Thyroid gland (tissue), 4 donors: ENCODE results near the gene CASP8AP2. TPM values are rescaled to one million over a fixed set of nuclear protein-coding genes. Genes with fewer than 3 reads are reported as not detected.
"Not testable (repeated sequence)": the region's sequence is repeated elsewhere in the genome, so short reads cannot be mapped to it uniquely, and the experiment has no call there.

Experiments used
- DNase-seq, 2 donors: peaks; one replicate each; pipeline ENCODE4 v3.0.0-alpha.2; 2019
- H3K27ac ChIP-seq, 3 donors: fragments of 200-600 bp; sonication (generic); 1 replicate in 2 of 3; 2 replicates in 1 of 3; pipeline ENCODE4 v1.5.1; 2016 to 2019; ENCODE audit warnings: mild to moderate bottlenecking in 1 of 3, moderate library complexity in 1 of 3
- H3K27me3 ChIP-seq: fragments of 200-600 bp; sonication (generic); one replicate; pipeline ENCODE4 v1.5.1; 2019
- H3K36me3 ChIP-seq, 2 donors: fragments of 200-600 bp; sonication (generic); one replicate each; pipeline ENCODE4 v1.5.1; 2016 to 2019
- H3K4me1 ChIP-seq, 2 donors: fragments of 200-600 bp; sonication (generic); one replicate each; pipeline ENCODE4 v1.5.1; 2017 to 2019
- H3K4me3 ChIP-seq, 3 donors: fragments of 200-600 bp; sonication (generic); replicated peaks in 1 of 3; 1 replicate in 2 of 3; 2 replicates in 1 of 3; pipeline ENCODE4 v1.5.1; 2016; ENCODE audit warnings: mild to moderate bottlenecking in 1 of 3
- H3K9me3 ChIP-seq: fragments of 200-600 bp; sonication (generic); one replicate; pipeline ENCODE4 v1.5.1; 2017
- POLR2A ChIP-seq, 2 donors: fragments of 450-650 bp; IDR thresholded peaks; one replicate each; pipeline ENCODE4 v1.6.1; 2017; ENCODE audit warnings: antibody characterized with exemption in 2 of 2, mild to moderate bottlenecking in 2 of 2, moderate library complexity in 1 of 2
- WGBS, 2 donors: methylation state at CpG; one replicate each; pipeline ENCODE4 v1.1.5; 2017; 5-methylcytosine and 5-hydroxymethylcytosine counted together
- intact Hi-C: fragments of 100-400 bp; cut with DNase I; formaldehyde crosslinking; loops from one replicate; pipeline ENCODE4 v1.15.1; 2023
- total RNA-seq, 4 donors: library from RNA; depleted of rRNA; stranded (reverse); fragments of >200 nt; gene quantifications; one replicate each; pipeline ENCODE4 v1.2.3, GENCODE V29; 2016
- TF ChIP-seq, protein P1 (sequence below), 6 experiments: fragments of 200-600 bp in 3 of 6; fragments of 450-650 bp in 3 of 6; sonication (generic) in 3 of 6; IDR thresholded peaks; one replicate each; pipeline ENCODE4 v1.5.1; 2016 to 2019; ENCODE audit warnings: antibody characterized with exemption in 6 of 6, mild to moderate bottlenecking in 2 of 6, inconsistent platforms in 1 of 6, moderate library complexity in 1 of 6

The CASP8AP2 gene
- total RNA-seq, 4 donors from 2014 or later, result 16.4 to 22.6 (median 18.0) TPM

DNA sequence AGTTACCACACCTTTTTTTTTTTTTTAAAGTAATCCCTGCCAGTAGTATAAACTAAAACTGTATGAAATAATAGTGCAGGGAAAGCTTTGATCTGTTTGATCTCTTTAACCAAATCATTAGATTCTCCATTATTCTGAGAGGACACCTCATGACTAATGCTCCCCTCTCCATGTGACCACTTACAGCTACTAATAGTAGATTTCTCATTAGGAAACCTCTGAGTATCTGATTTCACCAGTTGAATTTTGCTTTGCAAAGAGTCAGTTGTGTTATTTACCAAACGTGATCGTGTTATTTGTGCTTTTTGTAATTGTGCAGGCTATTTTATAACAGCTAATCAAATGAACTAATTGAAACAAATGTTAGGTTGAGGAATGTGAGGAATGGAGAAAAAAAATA lies 12.5 kb downstream of the CASP8AP2 start:
- TF ChIP-seq POLR2A (IDR thresholded peaks at IDR 0.05), result no peak
- TF ChIP-seq, protein P1, sequence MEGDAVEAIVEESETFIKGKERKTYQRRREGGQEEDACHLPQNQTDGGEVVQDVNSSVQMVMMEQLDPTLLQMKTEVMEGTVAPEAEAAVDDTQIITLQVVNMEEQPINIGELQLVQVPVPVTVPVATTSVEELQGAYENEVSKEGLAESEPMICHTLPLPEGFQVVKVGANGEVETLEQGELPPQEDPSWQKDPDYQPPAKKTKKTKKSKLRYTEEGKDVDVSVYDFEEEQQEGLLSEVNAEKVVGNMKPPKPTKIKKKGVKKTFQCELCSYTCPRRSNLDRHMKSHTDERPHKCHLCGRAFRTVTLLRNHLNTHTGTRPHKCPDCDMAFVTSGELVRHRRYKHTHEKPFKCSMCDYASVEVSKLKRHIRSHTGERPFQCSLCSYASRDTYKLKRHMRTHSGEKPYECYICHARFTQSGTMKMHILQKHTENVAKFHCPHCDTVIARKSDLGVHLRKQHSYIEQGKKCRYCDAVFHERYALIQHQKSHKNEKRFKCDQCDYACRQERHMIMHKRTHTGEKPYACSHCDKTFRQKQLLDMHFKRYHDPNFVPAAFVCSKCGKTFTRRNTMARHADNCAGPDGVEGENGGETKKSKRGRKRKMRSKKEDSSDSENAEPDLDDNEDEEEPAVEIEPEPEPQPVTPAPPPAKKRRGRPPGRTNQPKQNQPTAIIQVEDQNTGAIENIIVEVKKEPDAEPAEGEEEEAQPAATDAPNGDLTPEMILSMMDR (IDR thresholded peaks at IDR 0.05), result no peak
- no peaks in the 10 kb centered on the region for H3K36me3 ChIP-seq
- no peak overlapping the region for H3K4me3 ChIP-seq
- H3K4me1 ChIP-seq, result peaks cover 0 to 7% of the 10 kb centered on the region in 2 donors
- no peak overlapping the region for H3K27ac ChIP-seq
- WGBS, 2 donors, result 93 to 95% methylated on average over 2 of the region's 2 CpGs
- no peak for DNase-seq
- no peaks in the 10 kb centered on the region for H3K27me3 ChIP-seq
- intact Hi-C loops, result no loop called here
- no peaks in the 10 kb centered on the region for H3K9me3 ChIP-seq

GRCh38 chr6:89843070-89843469 lies 13.4 kb downstream of the CASP8AP2 start:
- Histone ChIP-seq H3K4me3 (no peak overlapping the region), H3K27ac (no peak overlapping the region)
- intact Hi-C loops, result no loop called here

GRCh38 chr6:89847513-89847912 lies 17.8 kb downstream of the CASP8AP2 start:
- 94 to 99% methylated on average over 5 of the region's 5 CpGs for WGBS, 2 donors
- intact Hi-C loops, H3K27ac ChIP-seq: not testable (repeated sequence)

More at GRCh38 chr6:89843070-89843469, 13.4 kb downstream of the CASP8AP2 start:
- TF ChIP-seq, protein P1 (IDR thresholded peaks at IDR 0.05), result no peak
- TF ChIP-seq POLR2A (IDR thresholded peaks at IDR 0.05), result no peak
- H3K4me1 ChIP-seq, result peaks cover 0 to 7% of the 10 kb centered on the region in 2 donors
- H3K9me3 ChIP-seq, result no peaks in the 10 kb centered on the region
- no peaks in the 10 kb centered on the region for H3K36me3 ChIP-seq
- H3K27me3 ChIP-seq, result no peaks in the 10 kb centered on the region
- no peak for DNase-seq
- WGBS, 2 donors, result 34 to 46% methylated on average over 3 of the region's 3 CpGs

DNA sequence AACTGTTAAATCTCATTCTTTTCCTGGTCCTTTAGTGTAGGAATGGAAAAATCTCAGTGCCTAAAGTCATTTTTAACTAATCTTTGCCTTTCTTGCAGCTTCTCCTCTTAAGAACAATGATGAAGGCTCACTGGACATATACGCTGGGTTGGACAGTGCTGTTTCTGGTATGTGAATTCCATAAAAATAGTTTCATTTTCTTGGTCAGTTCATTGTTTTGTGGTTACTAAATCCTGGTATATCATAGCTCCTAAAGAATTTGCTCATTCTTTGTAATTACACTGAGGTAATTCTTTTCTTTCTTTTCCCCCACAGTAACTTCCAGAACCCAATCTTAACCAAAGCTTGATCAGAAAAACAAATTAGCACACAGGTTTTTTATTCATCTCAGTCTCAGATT lies 23.4 kb downstream of the CASP8AP2 start:
- Histone ChIP-seq H3K4me3 (no peak overlapping the region), H3K9me3 (no peaks in the 10 kb centered on the region), H3K4me1 (no peaks in the 10 kb centered on the region), H3K36me3 (peaks cover 34 to 47% of the 10 kb centered on the region in 2 donors), H3K27ac (no peak overlapping the region), H3K27me3 (no peaks in the 10 kb centered on the region)
- TF ChIP-seq, protein P1 (IDR thresholded peaks at IDR 0.05), result no peak
- no peak for TF ChIP-seq POLR2A (IDR thresholded peaks at IDR 0.05)
- intact Hi-C loops, result no loop called here
- DNase-seq, result no peak
- 93 to 100% methylated on average over 1 of the region's 1 CpG for WGBS, 2 donors

More at GRCh38 chr6:89847513-89847912, 17.8 kb downstream of the CASP8AP2 start:
- H3K36me3 ChIP-seq, H3K4me3 ChIP-seq, DNase-seq, H3K9me3 ChIP-seq, H3K4me1 ChIP-seq, H3K27me3 ChIP-seq: not testable (repeated sequence)

DNA sequence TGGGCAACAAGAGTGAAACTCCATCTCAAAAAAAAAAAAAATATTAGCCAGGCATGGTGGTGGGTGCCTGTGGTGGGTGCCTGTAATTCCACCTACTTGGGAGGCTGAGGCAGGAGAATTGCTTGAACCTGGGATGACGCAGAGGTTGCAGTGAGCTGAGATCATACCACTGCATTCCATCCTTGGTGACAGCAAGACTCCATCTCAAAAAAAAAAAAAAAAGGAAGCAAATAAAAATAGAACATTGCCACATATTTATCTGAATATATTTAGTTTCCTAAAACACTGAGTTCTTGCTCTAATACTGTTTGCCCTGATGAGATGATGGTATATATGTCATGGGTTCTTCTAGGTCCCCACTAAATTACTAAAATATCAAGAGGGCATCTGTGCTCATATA lies 28.4 kb downstream of the CASP8AP2 start:
- WGBS, 2 donors, result 95 to 97% methylated on average over 1 of the region's 1 CpG
- DNase-seq, result no peak
- Histone ChIP-seq H3K27me3 (no peaks in the 10 kb centered on the region), H3K36me3 (peaks cover 52 to 64% of the 10 kb centered on the region in 2 donors), H3K4me3 (no peak overlapping the region), H3K27ac (no peak overlapping the region), H3K9me3 (no peaks in the 10 kb centered on the region), H3K4me1 (no peaks in the 10 kb centered on the region)
- TF ChIP-seq, protein P1 (IDR thresholded peaks at IDR 0.05), result no peak
- TF ChIP-seq POLR2A (IDR thresholded peaks at IDR 0.05), result no peak
- intact Hi-C loops, result no loop called here

DNA sequence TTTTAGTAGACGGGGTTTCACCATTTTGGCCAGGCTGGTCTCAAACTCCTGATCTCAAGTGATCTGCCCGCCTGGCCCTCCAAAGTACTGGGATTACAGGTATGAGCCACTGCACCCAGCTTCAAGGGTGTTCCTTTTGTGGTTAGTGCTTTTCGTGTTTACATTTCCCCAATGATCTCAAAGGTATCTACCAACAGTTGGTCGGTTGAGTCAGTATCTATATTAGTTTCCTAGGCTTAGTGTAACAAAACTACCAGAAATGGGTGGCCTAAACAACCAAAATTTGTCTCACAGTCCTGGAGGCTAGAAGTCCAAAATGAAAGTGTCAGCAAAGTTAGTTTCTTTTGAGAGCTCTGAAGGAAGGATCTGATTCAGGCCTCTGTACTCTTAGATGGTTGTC lies 30.1 kb downstream of the CASP8AP2 start:
- intact Hi-C loops, result no loop called here

More for the DNA sequence above, 30.1 kb downstream of the CASP8AP2 start:
- H3K27ac ChIP-seq, result no peak overlapping the region
- 93 to 96% methylated on average over 4 of the region's 4 CpGs for WGBS, 2 donors
- TF ChIP-seq, protein P1 (IDR thresholded peaks at IDR 0.05), result no peak
- no peak for TF ChIP-seq POLR2A (IDR thresholded peaks at IDR 0.05)
- H3K4me3 ChIP-seq, result no peak overlapping the region
- H3K36me3 ChIP-seq, result peaks cover 49 to 55% of the 10 kb centered on the region in 2 donors
- no peaks in the 10 kb centered on the region for H3K4me1 ChIP-seq
- no peaks in the 10 kb centered on the region for H3K27me3 ChIP-seq
- no peak for DNase-seq
- no peaks in the 10 kb centered on the region for H3K9me3 ChIP-seq
